ENCODE data around the gene CDH4.

GRCh38 chr20:61450549-61450948 lies 198.5 kb downstream of the CDH4 start:
- TF ChIP-seq CTCF (conservative IDR thresholded peaks at IDR 0.05) (no peak), EZH2 (IDR thresholded peaks at IDR 0.05; ENCODE audit: low read depth) (no peak)
